OCI-LY7 (cell line): Measurements from ENCODE around the gene COL20A1.

ENCODE experiments used
- EZH2phosphoT487 ChIP-seq: fragments of 200-600 bp; sonication (generic); IDR thresholded peaks from 2 replicates; pipeline ENCODE4 v1.6.1; 2018; ENCODE audit warnings: low read depth, borderline replicate concordance, mild to moderate bottlenecking, mixed run types, antibody characterized with exemption, low read length, moderate library complexity, mixed read lengths
- TF ChIP-seq, protein P1 (sequence below): fragments of 200-600 bp; sonication (generic); conservative IDR thresholded peaks from 2 replicates; pipeline ENCODE4 v1.5.1; 2014; ENCODE audit warnings: mild to moderate bottlenecking, antibody characterized with exemption, low read length, moderate library complexity, mixed read lengths

DNA sequence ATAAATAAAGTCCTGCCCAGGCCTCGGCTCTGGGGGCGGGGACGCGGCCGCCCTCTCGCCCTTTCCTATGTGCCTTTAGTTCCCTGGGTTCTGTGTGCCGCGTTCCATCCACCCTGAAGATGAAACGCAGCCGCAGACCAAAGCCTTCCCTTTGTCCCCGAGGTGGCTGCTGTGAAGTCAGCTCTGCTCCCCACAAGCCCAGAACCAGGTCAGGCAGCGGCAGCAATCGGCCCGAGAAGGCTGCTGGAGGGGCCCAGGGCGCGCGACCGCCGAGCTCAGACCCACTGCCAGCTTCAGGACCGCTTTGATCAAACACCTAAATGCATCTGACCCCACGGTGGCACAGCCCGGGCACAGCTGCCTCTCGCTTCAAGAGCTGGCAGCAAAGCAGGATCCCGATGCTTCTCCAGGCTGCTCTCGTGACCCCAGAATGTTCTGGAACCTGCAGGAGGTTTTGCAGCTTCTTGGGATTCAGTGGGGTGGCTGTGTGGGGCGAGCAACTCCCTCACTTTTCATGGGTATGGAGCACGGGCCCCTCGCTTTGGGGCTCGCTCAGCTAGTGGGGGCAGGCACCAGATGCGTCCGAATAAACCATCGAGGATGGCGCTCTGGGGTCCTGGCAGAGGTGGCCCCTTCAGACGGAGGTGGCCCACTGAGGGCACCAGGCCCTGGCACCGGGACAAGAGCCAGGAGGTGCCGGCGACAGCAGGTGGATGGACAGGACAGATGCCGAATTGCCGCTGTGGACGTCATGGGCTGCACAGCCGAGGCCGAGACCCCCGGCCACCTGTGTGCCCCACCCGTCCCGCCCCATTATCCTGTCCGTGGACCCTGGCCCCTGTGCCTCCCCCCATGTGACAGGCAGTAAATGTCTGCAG lies 55.2 kb downstream of the COL20A1 start:
- TF ChIP-seq, protein P1, sequence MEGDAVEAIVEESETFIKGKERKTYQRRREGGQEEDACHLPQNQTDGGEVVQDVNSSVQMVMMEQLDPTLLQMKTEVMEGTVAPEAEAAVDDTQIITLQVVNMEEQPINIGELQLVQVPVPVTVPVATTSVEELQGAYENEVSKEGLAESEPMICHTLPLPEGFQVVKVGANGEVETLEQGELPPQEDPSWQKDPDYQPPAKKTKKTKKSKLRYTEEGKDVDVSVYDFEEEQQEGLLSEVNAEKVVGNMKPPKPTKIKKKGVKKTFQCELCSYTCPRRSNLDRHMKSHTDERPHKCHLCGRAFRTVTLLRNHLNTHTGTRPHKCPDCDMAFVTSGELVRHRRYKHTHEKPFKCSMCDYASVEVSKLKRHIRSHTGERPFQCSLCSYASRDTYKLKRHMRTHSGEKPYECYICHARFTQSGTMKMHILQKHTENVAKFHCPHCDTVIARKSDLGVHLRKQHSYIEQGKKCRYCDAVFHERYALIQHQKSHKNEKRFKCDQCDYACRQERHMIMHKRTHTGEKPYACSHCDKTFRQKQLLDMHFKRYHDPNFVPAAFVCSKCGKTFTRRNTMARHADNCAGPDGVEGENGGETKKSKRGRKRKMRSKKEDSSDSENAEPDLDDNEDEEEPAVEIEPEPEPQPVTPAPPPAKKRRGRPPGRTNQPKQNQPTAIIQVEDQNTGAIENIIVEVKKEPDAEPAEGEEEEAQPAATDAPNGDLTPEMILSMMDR = no peak
- no peak for TF ChIP-seq EZH2phosphoT487
